Muscle of leg (tissue), 11 donors: ENCODE data around the gene COL20A1. TPM values are rescaled to one million over a fixed set of nuclear protein-coding genes. Genes with fewer than 3 reads are reported as not detected.
"Not testable (repeated sequence)": the region's sequence is repeated elsewhere in the genome, so short reads cannot be mapped to it uniquely, and the experiment has no call there.

Source experiments
- DNase-seq: peaks from one replicate; pipeline ENCODE4 v3.0.0; 2013
- H3K27ac ChIP-seq: one replicate; pipeline ENCODE4 v1.5.1; 2013; ENCODE audit warnings: mild to moderate bottlenecking, low read length, control low read depth
- H3K27me3 ChIP-seq: one replicate; pipeline ENCODE4 v1.6.1; 2013; ENCODE audit warnings: low read length; ENCODE audit not compliant: control insufficient read depth, insufficient read depth
- H3K36me3 ChIP-seq: one replicate; pipeline ENCODE4 v1.6.1; 2013; ENCODE audit warnings: low read length; ENCODE audit not compliant: control insufficient read depth, insufficient read depth
- H3K4me1 ChIP-seq: one replicate; pipeline ENCODE4 v1.6.1; 2013; ENCODE audit warnings: low read length; ENCODE audit not compliant: control insufficient read depth, insufficient read depth
- H3K4me3 ChIP-seq: one replicate; pipeline ENCODE4 v1.5.1; 2013; ENCODE audit warnings: low read length, control low read depth
- H3K9me3 ChIP-seq: replicated peaks from 2 replicates; pipeline ENCODE4 v1.6.1; 2013; ENCODE audit warnings: low read depth, low read length; ENCODE audit not compliant: control insufficient read depth
- WGBS: methylation state at CpG from one replicate; pipeline ENCODE4 v1.1.5; 2013; ENCODE audit warnings: missing lambda C conversion rate; ENCODE audit not compliant: insufficient coverage; 5-methylcytosine and 5-hydroxymethylcytosine counted together
- polyA plus RNA-seq, 8 donors: library from polyadenylated mRNA; unstranded; fragments of 120-200 nt; gene quantifications; one replicate each; pipeline versions ENCODE4 v1.2.1 to v1.2.3, GENCODE V29; 2013; ENCODE audit warnings: inconsistent platforms in 1 of 8, low replicate concordance in 1 of 8; ENCODE audit not compliant: insufficient read length in 8 of 8, insufficient read depth in 1 of 8
- total RNA-seq: library from RNA; stranded (reverse); fragments of 120-200 nt; gene quantifications from one replicate; pipeline ENCODE4 v1.2.4, GENCODE V29; 2013

The COL20A1 gene
- total and polyA plus RNA-seq, 9 donors = 4.6 to 15.2 (median 9.3) TPM

GRCh38 chr20:63332488-63333240, 39.7 kb downstream of the COL20A1 start:
- Histone ChIP-seq H3K27me3 (peaks cover 11% of the 10 kb centered on the region), H3K36me3 (no peaks in the 10 kb centered on the region), H3K4me1 (peaks cover 17% of the 10 kb centered on the region), H3K9me3 (peaks cover 8% of the 10 kb centered on the region), H3K4me3 (no peak overlapping the region), H3K27ac (no peak overlapping the region)
- no peak for DNase-seq
- 70% methylated on average over 18 of the region's 22 CpGs for WGBS

GRCh38 chr20:63333241-63333836, 40.4 kb downstream of the COL20A1 start:
- Histone ChIP-seq H3K4me1 (peaks cover 17% of the 10 kb centered on the region), H3K27ac (no peak overlapping the region), H3K9me3 (peaks cover 8% of the 10 kb centered on the region), H3K27me3 (peaks cover 11% of the 10 kb centered on the region), H3K36me3 (no peaks in the 10 kb centered on the region), H3K4me3 (no peak overlapping the region)
- 83% methylated on average over 15 of the region's 19 CpGs for WGBS
- DNase-seq = no peak

- no peaks in the 10 kb centered on the region for H3K36me3 ChIP-seq
- no peak overlapping the region for H3K4me3 ChIP-seq
- peaks cover 8% of the 10 kb centered on the region for H3K9me3 ChIP-seq
- no peak for DNase-seq
- WGBS = 88% methylated on average over 2 of the region's 8 CpGs
- H3K27me3 ChIP-seq = peaks cover 13% of the 10 kb centered on the region
- H3K27ac ChIP-seq = no peak overlapping the region
- peaks cover 17% of the 10 kb centered on the region for H3K4me1 ChIP-seq
Measured at GRCh38 chr20:63334356-63334755, 41.4 kb downstream of the COL20A1 start.

- not testable (repeated sequence) for H3K9me3 ChIP-seq
- 93% methylated on average over 6 of the region's 9 CpGs for WGBS
Measured at GRCh38 chr20:63335060-63335459, 42.1 kb downstream of the COL20A1 start.

GRCh38 chr20:63335711-63336110, 42.7 kb downstream of the COL20A1 start:
- Histone ChIP-seq H3K4me1 (peaks cover 6% of the 10 kb centered on the region), H3K4me3 (no peak overlapping the region), H3K36me3 (no peaks in the 10 kb centered on the region), H3K9me3 (peaks cover 8% of the 10 kb centered on the region), H3K27ac (no peak overlapping the region), H3K27me3 (peaks cover 13% of the 10 kb centered on the region)
- WGBS = 35% methylated on average over 7 of the region's 9 CpGs
- DNase-seq = no peak

More at GRCh38 chr20:63335060-63335459, 42.1 kb downstream of the COL20A1 start:
- H3K27ac ChIP-seq, DNase-seq, H3K36me3 ChIP-seq, H3K4me3 ChIP-seq: not testable (repeated sequence)
- peaks cover 13% of the 10 kb centered on the region for H3K4me1 ChIP-seq
- peaks cover 13% of the 10 kb centered on the region for H3K27me3 ChIP-seq

- peaks cover 1% of the 10 kb centered on the region for H3K4me1 ChIP-seq
- H3K27me3 ChIP-seq = peaks cover 13% of the 10 kb centered on the region
- 87% methylated on average over 27 of the region's 29 CpGs for WGBS
- no peaks in the 10 kb centered on the region for H3K36me3 ChIP-seq
- H3K27ac ChIP-seq = no peak overlapping the region
- no peak overlapping the region for H3K4me3 ChIP-seq
- peaks cover 8% of the 10 kb centered on the region for H3K9me3 ChIP-seq
- DNase-seq = no peak
Measured at GRCh38 chr20:63336232-63336752, 43.3 kb downstream of the COL20A1 start.

GRCh38 chr20:63337786-63338420, 44.9 kb downstream of the COL20A1 start:
- DNase-seq = no peak
- WGBS = 75% methylated on average over 9 of the region's 12 CpGs
- Histone ChIP-seq H3K27me3 (peaks cover 24% of the 10 kb centered on the region), H3K36me3 (no peaks in the 10 kb centered on the region), H3K4me3 (no peak overlapping the region), H3K4me1 (peaks cover 4% of the 10 kb centered on the region), H3K27ac (no peak overlapping the region), H3K9me3 (no peaks in the 10 kb centered on the region)

- Histone ChIP-seq H3K4me1 (peaks cover 19% of the 10 kb centered on the region), H3K27me3 (peaks cover 38% of the 10 kb centered on the region)
- not testable (repeated sequence) for H3K9me3 ChIP-seq, H3K36me3 ChIP-seq, H3K27ac ChIP-seq, H3K4me3 ChIP-seq, DNase-seq
- 100% methylated on average over 2 of the region's 14 CpGs for WGBS
Measured at GRCh38 chr20:63339154-63340094, 46.4 kb downstream of the COL20A1 start.

GRCh38 chr20:63340158-63340688, 47.2 kb downstream of the COL20A1 start:
- Histone ChIP-seq H3K4me1 (peaks cover 27% of the 10 kb centered on the region), H3K27me3 (peaks cover 40% of the 10 kb centered on the region)
- WGBS = no CpG with 5 or more reads among the region's 10 CpGs
- H3K4me3 ChIP-seq, H3K9me3 ChIP-seq, H3K27ac ChIP-seq, DNase-seq, H3K36me3 ChIP-seq: not testable (repeated sequence)
